HG03439 (cell line): ENCODE measurements around the gene CDIP1.

Experiments
- ATAC-seq: cut with Tn5 transposase; IDR thresholded peaks from one replicate; pipeline ENCODE4 v1.9.1; 2021; ENCODE audit warnings: mild to moderate bottlenecking, moderate library complexity; ENCODE audit not compliant: unreplicated experiment

CDIP1 gene

DNA sequence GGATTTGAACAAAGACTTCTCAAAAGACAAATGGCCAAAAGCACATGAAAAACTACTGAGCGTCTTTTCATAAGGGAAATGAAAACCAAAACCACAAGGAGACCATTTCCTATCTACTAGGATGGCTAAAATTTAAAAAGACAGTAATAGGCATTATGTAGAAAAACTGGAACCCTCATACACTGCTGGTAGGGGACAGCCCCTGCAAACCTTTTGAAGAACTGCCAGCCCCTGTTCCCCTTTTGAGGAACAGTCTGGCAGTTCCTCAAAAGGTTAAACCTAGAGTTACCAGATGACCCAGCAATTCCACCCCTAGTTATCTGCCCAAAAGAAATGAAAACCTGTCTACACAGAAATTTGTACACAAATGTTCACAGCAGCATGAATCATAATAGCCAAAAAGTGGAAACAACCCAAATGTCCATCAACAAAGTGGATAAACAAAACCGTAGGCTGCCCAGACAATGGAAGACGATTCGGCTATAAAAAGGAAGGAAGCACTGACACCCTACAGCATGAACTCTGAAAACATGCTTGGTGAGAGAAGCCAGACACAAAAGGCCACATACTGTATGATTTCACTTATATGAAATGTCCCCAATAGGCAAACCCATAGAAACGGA lies 22.9 kb downstream of the CDIP1 start:
- no peak for ATAC-seq

DNA sequence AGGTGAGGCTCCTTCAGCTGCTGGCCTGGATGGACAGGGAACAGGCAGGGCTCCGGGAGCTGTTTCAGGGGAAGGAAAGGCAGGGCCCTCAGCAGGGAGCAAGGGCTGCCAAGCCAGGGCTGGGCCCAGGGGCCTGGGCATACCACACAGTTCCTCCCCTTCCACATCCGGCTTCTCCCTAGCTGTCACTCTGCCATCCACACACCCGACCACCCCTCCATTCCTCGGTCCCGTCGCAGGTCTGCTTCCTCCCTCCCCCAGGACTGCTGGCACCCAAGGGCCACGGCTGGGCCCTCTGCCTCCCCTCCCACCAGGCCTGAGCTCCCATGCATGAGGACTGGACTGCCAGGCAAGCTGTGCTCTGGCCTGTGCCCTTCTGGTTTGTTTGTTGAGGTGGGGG lies 24.0 kb downstream of the CDIP1 start:
- no peak for ATAC-seq

DNA sequence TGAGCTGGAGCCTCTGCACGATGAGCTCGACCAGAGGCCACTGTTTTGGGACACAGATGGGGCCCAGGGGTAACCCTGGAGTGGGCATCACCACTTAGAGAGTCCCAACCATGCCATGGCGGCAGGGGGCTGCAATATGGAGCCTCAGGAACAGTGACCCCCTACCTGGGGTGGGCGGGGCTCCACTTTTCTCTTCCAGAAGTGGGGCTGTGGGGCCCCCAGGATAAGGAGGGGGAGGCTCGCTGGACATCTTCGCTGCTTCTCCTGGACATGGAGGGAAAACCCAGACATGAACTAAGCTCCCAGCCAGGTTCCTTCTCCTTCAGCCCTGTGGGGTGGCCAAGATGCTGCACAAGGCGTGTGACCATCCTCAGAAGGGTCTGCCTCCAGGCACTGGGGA lies 24.7 kb downstream of the CDIP1 start:
- no peak for ATAC-seq

DNA sequence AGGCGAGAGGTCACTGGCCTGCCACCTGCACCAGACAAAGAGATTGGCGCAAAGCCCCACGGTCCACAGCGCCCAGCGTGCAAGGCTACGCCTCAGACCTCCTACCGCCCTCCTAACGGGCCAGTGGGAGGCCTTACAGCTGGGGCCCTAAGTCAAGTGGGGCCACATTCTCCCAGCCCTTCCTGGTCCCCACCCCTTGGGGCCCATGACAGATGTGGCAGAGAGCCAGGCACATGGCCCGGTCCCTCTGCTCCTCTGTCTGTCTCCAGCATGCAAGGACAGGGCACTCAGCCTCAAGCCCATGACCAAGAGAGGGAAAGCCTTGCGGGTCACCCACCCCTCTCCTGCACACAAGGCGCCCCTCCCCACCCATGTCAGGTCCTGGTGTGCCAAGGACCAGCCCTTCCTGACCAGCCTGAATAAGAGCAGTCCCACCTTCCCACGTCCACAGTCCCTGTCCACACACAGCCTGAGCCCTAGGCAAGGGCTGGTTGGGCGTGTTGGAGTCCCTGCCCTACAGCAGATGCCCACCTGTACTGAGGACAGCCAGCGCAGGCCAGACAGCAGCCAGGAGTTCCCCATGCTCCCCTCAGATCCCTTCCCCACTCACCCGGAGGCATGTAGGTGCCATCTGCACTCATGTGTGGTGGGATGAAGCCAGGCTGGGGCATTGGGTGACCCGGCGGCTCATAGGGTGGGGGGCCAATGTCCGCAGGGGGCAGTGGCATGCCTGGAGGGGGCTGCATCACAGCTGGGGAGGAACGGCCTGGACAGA lies 25.3 kb downstream of the CDIP1 start:
- ATAC-seq = no peak

DNA sequence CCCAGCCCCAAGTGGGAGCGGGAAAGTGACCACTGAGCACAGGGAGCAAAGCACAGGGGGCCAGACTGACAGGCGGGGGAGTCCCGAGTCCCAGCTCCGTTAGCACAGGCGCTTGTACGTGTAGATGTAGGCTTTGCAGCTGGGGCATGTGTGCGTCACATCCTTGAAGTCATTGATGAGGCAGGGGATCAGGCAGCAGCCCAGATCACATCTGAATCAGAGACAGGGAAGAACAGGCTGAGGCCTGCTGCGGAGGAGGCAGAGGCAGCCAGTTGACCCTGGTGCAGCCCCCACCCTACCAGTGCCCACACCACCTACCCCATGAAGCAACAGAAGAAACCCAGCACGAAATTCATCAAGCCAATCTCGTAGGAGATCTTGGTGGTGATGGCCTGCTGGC lies 26.1 kb downstream of the CDIP1 start:
- ATAC-seq = no peak

DNA sequence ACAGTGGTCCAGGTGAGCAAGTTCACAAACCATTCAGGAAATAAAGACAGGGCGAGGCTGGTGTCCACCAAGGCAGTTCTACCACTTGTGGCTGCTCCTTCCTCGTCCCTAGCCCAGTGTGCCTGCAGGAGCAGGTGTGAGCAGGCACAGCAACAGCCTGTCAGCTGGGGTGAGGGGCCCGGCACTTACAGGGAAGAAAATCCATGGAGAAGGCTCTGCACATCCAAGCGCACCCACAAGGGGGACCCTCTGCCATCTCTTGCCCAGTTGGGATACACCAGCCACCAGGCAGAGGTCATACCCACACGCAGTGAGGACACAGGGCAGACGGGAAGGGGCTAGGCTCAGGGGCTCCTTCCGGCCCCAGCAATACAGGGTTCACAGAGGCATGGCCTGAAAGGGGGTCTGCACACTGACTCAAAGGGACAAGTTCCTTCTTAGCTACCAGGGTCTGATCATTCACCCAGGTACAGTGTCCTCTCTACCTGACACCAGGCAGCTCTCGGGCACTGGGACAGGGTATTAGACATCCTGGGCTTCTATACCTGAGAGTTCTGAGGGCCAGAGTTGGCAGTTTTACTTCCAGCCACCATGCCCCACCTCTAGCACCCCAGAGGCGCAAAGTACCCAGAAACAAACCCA lies 27.0 kb downstream of the CDIP1 start:
- no peak for ATAC-seq

DNA sequence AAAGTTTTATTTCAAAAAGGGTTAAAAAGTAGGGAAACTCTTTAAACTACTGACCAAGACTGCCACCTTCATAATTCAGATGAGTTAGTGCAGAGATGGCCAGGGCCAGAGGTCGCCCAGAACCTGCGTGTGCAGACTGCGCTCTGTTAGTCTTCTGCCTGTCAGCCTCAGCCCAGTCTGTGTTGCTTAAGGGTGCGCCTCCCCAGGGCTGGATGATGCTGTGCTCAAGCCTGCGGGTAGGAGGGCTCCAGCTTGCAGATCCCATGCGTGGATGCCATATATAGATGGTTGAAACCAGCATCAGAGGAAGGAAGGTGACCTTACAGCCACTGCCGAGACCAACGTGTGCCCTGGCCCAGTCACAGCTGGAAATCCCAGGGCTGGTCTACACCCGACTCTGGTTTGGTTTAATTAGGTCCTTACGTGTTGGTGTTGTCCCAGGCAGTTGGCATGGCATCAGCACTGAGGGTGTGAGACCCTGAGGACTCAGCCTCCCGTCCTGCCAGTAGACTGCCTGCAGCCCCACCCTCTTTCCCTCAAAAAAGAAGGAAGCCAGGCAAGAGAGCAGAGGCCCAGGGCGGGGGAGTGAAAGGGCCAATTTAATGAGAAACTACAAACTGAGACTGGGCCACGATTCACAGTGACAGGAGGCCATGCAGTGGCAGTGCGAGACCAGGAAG lies 27.7 kb downstream of the CDIP1 start:
- ATAC-seq = no peak

DNA sequence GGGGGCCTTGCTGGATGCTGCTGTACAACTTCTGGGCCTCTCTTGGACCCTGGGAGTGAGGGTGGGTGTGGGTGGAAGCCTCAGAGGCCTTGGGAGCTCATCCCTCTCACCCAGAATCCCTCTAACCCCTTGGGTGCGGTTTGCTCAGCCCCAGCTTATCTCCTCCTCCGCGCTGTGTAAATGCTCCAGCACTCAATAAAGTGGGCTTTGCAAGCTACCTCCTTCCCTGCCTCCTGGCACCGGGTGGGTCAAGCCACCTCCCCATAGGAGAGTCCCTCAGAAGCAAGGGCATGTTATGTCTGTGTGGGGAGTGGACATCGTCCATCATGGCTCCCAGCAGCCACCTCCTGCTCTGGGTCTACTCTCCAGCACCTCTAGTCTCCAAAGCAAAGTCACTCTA lies 28.4 kb downstream of the CDIP1 start:
- ATAC-seq = no peak

DNA sequence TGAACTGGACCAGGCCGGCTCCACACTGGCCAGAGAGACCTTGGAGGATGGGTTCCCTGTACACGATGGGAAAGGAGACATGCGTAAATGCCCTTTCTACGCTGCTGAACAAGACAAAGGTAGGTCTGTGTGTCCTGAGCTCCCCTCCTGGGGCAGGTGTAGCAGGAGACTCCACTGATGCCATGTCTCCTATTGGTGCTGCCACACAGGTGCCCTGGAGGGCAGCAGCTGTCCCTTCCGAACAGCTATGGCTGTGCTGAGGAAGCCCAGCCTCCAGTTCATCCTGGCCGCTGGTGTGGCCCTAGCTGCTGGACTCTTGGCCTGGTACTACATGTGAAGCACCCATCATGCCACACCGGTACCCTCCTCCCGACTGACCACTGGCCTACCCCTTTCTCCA lies 29.2 kb downstream of the CDIP1 start:
- no peak for ATAC-seq

DNA sequence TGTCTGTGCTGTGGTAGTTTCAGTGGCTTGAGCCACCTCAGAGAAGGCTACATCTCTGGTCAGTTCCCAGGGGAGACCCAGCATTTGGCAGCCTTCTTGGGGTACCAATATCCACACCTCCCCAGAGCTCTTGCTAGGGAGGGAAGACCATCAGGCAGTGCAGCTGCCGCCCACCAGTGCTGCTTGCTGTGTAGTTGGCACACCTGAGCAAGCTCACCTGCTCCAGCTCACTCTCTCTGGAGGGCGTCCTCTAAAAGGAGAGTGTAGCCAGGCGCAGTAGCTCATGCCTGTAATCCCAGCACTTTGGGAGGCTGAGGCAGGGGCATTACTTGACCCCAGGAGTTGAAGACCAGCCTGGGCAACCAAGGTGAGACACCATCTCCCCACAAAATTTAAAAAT lies 29.8 kb downstream of the CDIP1 start:
- no peak for ATAC-seq

DNA sequence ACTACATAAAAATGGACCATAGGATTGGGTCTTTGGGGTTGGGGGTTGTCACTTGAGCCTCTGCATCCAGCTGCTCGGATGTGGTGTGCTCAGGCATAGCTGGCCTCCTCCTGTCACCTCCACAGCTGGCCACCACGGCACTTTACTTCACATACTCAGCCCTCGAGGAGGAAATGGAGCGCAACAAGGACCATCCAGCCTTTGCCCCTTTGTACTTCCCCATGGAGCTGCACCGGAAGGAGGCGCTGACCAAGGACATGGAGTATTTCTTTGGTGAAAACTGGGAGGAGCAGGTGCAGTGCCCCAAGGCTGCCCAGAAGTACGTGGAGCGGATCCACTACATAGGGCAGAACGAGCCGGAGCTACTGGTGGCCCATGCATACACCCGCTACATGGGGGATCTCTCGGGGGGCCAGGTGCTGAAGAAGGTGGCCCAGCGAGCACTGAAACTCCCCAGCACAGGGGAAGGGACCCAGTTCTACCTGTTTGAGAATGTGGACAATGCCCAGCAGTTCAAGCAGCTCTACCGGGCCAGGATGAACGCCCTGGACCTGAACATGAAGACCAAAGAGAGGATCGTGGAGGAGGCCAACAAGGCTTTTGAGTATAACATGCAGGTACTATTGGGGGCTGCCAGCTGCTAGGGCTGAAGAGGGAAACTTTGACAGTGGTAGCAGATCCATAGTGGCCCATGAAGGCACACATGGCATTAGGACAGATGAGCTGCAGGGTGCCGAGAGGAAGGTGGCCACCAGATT lies 30.8 kb downstream of the CDIP1 start:
- no peak for ATAC-seq

DNA sequence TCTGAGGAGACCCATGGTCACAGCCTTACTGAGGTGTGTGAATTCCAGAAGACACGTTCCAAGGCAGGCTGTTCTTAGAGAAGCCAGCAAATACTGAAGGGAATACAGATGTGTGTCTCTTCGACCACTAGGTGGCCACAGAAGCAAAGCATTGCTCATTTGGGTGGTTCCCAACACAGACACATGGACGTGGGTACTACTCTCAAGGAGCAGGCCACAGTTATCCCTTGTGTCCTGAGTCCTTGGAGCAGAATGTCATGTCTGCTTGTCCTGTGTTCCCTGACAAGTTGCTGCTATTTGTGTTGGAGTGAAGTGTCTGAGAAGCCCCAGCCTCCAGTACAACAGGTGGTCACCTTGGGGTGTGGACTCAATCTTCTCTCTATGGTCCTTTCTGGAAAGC lies 32.1 kb downstream of the CDIP1 start:
- ATAC-seq = no peak

DNA sequence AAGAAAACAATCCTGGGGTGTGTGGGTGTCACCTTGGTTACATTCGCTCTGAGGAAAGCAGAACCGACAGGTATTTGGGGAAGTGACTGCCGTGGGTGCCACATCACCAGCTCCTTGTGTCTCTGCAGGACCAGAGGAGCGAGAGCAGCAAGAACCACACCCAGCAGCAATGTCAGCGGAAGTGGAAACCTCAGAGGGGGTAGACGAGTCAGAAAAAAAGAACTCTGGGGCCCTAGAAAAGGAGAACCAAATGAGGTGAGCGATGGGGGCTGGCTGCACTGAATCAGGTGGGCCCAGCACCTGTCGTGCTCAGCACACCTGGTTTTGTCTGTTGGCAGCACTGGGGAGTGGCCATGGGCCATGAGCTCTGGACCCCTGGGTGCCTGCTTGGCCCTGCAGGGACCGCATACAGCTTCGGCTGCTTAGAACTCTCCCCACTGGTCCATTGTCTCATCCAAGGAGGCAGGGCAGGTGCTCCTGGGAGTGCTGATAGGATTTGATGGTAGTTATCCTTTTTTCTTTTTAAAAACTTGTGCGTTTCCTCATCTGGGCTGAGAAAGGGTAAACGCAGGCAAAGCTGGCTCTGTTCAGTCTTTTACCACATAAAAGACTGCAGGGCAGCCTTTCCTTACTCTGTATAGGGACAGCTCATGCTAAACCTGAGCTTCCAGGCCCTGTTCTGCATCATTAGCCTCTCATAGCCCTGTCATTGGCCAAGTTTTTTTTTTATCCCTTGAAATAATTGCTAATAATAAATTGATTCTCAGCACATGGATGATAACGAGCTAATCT lies 33.0 kb downstream of the CDIP1 start:
- no peak for ATAC-seq

DNA sequence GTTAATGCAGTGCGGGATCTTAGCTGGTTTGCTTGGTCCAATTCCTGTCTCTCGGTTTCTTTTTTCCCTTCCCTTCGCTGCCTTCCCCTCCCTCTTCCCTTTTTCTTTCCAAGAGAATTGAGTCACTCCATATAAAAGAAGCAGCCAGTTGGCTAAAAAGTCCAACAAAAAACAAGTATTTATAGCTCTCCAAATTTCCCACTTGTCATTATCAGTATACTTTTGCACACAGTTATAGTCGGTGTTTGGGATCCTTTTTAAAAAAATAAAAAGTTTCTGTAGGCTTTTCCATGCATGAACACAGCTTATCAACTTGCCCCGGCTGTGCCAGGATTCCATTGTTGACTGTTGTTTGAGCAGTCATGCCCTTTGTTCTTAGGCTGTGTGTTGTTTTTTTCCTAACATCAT lies 37.5 kb downstream of the CDIP1 start:
- ATAC-seq = no peak

DNA sequence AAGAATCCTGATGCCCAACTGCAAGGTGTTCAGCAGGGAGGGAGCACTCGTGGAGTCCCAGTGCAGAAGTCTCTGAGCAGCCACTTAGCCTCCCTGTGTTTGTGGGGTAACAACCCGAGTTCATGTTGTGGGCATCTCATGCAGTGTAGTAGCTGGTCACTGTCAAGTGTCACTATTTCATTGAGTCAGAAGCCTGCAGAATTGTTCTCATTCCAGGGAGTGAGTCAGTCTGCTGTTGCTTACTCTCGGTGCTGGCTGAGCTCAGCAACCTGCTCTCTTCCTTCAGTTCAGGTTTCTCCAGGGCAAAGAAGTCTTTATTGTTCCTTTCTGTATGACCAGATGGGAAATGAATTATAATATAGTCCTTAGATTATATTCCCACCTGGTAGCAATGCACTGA lies 38.3 kb downstream of the CDIP1 start:
- ATAC-seq = no peak

DNA sequence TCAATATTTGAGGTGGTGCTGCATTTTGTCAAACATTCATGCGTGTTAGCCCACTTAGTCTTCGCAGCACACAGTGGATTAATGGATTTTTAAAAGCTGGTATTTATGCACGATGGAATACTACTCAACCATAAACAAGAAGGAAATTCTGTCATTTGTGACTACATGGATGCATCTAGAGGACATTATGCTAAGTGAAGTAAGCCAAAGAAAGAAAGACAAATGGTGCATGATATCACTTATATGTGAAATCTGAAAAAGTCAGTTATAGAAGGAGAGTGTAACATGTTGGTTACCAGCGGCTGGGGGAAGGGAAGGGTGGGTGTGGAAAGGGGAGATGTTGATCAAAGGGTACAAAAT lies 39.4 kb downstream of the CDIP1 start:
- ATAC-seq = no peak

DNA sequence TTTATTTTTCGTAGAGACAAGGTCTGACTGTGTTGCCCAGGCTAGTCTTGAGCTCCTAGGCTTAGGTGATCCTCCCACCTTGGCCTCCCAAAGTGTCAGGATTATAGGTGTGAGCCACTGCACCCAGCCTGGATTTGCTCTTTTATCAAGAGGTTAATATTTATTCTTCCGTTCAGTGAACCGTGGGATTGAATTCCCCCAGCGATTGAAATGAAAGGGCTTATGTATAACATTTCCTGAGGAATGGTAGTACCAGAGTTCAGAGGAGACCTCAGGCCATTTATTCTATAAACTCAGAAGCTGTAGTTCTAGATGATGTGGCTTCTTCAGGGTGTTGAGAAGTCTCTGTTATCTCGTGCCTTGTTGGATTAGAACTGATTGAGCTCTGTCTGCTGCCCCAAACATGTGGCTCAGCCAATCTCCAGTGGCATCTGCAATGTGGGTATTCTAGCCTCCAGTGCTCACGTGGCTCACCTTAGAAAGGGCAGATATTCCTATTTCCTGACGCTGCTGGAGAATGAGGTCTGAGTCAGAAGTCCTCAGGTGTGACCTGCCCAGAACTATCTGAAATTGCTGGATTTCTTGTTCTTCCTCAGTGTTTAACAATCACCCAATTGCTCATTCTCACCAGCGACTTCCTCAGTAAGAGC lies 39.9 kb downstream of the CDIP1 start:
- ATAC-seq = no peak

DNA sequence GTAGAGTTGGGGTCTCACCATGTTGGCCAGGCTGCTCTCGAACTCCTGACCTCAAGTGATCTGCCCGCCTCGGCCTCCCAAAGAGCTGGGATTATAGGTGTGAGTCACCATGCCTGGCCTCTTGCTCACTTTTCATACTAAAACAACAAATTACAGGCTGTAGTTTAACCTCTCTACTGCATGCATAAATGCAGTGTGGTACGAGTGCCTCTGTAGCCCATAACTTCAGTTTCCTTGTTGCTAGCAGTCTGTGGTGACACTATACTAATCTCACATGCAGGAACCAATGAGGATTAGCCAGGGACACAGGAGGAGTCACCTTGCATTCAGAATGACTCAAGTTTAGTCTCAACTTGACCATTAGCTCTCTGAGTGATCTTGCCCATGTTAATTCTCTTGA lies 42.3 kb downstream of the CDIP1 start:
- no peak for ATAC-seq

DNA sequence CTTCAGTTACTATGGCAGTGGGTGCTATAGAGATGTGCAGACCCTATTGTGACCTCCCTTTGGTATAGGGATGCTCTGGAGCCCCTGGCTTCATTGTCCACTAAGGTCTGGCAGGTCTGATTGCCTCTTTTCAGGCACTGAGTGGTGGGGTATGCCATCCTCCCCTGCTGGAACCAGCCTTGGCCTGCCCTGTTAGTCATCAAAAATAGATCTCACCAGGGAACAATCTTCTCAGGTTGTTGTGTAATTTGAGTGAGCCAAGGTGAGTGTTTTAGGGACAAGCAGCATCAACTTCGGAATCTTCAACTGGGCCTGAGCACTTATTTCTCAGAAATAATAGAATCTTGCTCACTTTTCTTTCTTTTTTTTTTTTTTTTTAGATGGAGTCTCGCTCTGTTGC lies 42.8 kb downstream of the CDIP1 start:
- ATAC-seq = no peak
